Measurements from ENCODE around the gene NKX2-3.

The NKX2-3 gene

DNA sequence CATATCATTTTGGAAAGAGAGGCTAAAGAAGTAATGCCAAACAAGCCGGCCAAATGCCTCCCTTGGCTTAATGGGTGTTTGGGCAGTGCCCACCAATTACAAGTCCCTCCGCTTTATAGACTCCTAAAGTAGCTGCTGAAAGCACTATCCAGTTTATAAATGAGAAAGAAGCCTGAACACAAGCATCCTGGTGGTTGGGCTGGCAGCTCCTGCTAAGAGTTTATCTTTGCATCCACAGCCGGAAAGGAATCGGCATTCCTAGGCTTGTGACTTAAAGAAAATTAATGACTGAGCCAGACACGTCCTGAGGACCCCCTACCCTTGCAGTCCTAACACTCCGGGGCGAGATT is 13.1 kb upstream of the NKX2-3 start:
- H3K79me2 ChIP-seq (ENCODE audit: control insufficient read depth, insufficient read depth, low read length, poor library complexity), result no peaks in the 10 kb centered on the region
- H2BK5ac ChIP-seq (ENCODE audit: low read depth, low read length, poor library complexity), result no peak overlapping the region
- no peak overlapping the region for H2BK12ac ChIP-seq (ENCODE audit: low read length)
- no peak overlapping the region for H4K12ac ChIP-seq (ENCODE audit: low read depth, low read length)
- H3K18ac ChIP-seq (ENCODE audit: low read length), result no peak overlapping the region
- WGBS (ENCODE audit: extremely low coverage, insufficient coverage, insufficient read length), result no CpG with 5 or more reads among the region's 7 CpGs
- H3K23ac ChIP-seq (ENCODE audit: low read length), result no peak overlapping the region
- no peak overlapping the region for H3K9ac ChIP-seq (ENCODE audit: low read length)
- no peak overlapping the region for H3K4ac ChIP-seq (ENCODE audit: low read depth, low read length)
- no peaks in the 10 kb centered on the region for H3K36me3 ChIP-seq (ENCODE audit: control insufficient read depth in 1 of 2, insufficient read depth in 2 of 2, low read length in 2 of 2)
- H3K79me1 ChIP-seq (ENCODE audit: low read length), result peaks cover 18% of the 10 kb centered on the region
- no peak overlapping the region for H2AK5ac ChIP-seq (ENCODE audit: low read length)
- no peak overlapping the region for H3K14ac ChIP-seq (ENCODE audit: low read length)
- H2BK120ac ChIP-seq (ENCODE audit: insufficient read depth, low read length, poor library complexity), result no peak overlapping the region
- H3K4me3 ChIP-seq (ENCODE audit: low read depth, low read length), result no peak overlapping the region
- peak overlapping the region; percentile 33 for H4K8ac ChIP-seq (ENCODE audit: low read depth, low read length)
- DNase-seq, result no peak
- H3K4me1 ChIP-seq (ENCODE audit: control insufficient read depth in 1 of 2, insufficient read depth in 2 of 2, low read length in 2 of 2), result peaks cover 33 to 41% of the 10 kb centered on the region in 2 experiments
- H3K27me3 ChIP-seq (ENCODE audit: insufficient read depth, low read length), result peaks cover 28% of the 10 kb centered on the region
- H3K27ac ChIP-seq (ENCODE audit: low read depth, low read length), result no peak overlapping the region
- H4K91ac ChIP-seq (ENCODE audit: low read depth, low read length), result no peak overlapping the region
- no peak overlapping the region for H2AFZ ChIP-seq (ENCODE audit: insufficient read depth, low read length, poor library complexity)
- peak overlapping the region; percentile 74 for H3K4me2 ChIP-seq (ENCODE audit: low read length)
- H3K9me3 ChIP-seq (ENCODE audit: insufficient read depth, low read depth, low read length), result peaks cover under 1% of the 10 kb centered on the region

DNA sequence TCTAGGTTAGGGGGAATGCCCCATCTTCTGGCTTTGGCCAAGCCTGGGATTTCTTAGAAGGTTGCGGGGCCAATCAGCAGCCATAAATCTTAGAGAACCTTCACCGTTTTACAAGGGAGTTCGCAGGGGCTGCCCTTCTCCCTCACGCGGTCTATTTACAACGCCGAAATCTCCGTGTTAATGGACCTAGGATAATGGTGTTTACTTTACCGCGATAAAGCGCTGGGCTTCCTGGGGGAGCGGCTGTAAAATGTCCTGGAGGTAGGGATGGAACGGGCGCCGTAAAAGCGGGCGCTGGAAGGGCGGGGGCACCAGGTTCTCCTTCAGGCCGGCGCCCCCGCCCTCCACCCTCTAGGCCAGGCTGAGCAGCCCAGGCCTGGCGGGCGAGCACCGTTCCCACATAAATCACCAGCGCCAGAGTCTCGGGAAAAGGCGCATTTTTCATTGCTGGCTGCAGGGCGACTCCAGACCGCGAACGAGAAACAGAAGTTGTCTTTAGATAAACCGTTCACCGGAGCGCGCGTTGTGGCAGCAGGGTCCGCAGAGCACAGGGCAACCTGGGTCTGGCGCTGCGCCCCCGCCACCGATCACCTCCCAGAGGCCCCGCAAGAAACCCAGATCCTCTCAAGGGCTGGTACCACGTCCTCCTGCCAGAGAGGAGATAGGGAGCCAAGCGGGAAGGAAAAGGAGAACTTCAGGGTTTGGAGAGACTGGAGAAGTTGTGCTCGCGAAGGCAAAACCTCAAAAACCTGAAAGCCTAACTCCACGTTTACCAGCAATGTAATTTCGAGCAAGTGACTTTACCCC is 12.5 kb upstream of the NKX2-3 start:
- Histone ChIP-seq H3K4ac (ENCODE audit: low read depth, low read length) (no peak overlapping the region), H2BK12ac (ENCODE audit: low read length) (peak overlapping the region; percentile 33), H4K91ac (ENCODE audit: low read depth, low read length) (peak overlapping the region; percentile 55), H2BK120ac (ENCODE audit: insufficient read depth, low read length, poor library complexity) (peak overlapping the region; percentile 25), H3K9me3 (ENCODE audit: insufficient read depth, low read depth, low read length) (no peaks in the 10 kb centered on the region), H2BK5ac (ENCODE audit: low read depth, low read length, poor library complexity) (no peak overlapping the region), H3K79me1 (ENCODE audit: low read length) (peaks cover 19% of the 10 kb centered on the region), H3K23ac (ENCODE audit: low read length) (no peak overlapping the region), H3K14ac (ENCODE audit: low read length) (peak overlapping the region; percentile 44), H3K27me3 (ENCODE audit: insufficient read depth, low read length) (peaks cover 25% of the 10 kb centered on the region), H3K36me3 (ENCODE audit: control insufficient read depth in 1 of 2, insufficient read depth in 2 of 2, low read length in 2 of 2) (no peaks in the 10 kb centered on the region), H2AFZ (ENCODE audit: insufficient read depth, low read length, poor library complexity) (no peak overlapping the region), H3K27ac (ENCODE audit: low read depth, low read length) (no peak overlapping the region), H3K18ac (ENCODE audit: low read length) (peak overlapping the region; percentile 61), H2AK5ac (ENCODE audit: low read length) (no peak overlapping the region), H3K9ac (ENCODE audit: low read length) (peak overlapping the region; percentile 18), H3K4me1 (ENCODE audit: control insufficient read depth in 1 of 2, insufficient read depth in 2 of 2, low read length in 2 of 2) (peaks cover 37 to 45% of the 10 kb centered on the region in 2 experiments), H3K79me2 (ENCODE audit: control insufficient read depth, insufficient read depth, low read length, poor library complexity) (no peaks in the 10 kb centered on the region), H4K8ac (ENCODE audit: low read depth, low read length) (peak overlapping the region; percentile 50), H4K12ac (ENCODE audit: low read depth, low read length) (no peak overlapping the region), H3K4me3 (ENCODE audit: low read depth, low read length) (peak overlapping the region; percentile 53), H3K4me2 (ENCODE audit: low read length) (peak overlapping the region; percentile 74)
- WGBS (ENCODE audit: extremely low coverage, insufficient coverage, insufficient read length), result no CpG with 5 or more reads among the region's 48 CpGs
- no peak for DNase-seq

DNA sequence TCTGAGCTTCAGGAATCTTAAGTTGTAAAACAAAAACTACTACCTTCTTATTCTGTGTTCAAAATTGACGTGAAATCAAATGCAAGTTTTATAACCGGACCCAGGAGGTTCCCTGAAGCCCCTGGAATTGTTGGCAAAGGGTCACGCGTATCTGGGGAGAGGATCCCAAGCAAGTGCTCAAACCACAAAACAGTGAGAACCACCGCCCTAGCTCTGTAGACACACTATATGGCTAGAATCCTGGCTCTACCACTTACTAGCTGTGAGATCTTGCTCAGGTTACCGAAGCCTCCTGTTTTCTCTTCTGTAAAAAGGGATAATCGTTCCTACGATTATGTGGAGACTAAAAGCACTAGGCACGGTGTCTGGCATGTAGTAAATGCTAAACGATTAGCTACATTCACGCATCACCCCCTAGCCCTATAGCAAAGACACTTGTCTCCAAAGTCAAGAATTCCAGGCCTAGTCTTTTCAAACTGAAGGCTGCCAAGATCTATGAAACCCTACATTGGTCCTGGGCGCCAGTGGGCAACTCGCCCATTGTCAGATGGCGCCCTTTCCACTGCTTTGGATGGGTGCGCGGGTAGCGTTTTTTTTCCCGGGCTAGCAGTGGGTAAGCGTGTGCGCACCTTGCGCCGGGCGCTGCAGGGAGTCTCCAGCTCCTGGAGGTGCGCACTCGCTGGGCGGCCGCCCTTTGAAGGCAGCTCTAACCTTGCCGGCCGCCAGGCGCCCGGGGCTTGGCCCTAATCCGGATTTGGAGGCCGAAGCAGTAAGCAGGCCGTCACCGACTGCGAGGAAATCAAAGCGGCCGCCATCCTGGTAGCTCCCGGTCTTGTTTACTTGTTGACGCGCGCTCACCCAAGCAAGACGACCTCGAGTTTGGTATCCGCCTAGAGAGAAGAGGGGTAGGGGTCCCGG is 11.6 kb upstream of the NKX2-3 start:
- Histone ChIP-seq H2AK5ac (ENCODE audit: low read length) (no peak overlapping the region), H2BK5ac (ENCODE audit: low read depth, low read length, poor library complexity) (no peak overlapping the region), H3K27me3 (ENCODE audit: insufficient read depth, low read length) (peaks cover 24% of the 10 kb centered on the region), H3K4ac (ENCODE audit: low read depth, low read length) (no peak overlapping the region), H2BK12ac (ENCODE audit: low read length) (peak overlapping the region; percentile 6), H2AFZ (ENCODE audit: insufficient read depth, low read length, poor library complexity) (no peak overlapping the region), H4K12ac (ENCODE audit: low read depth, low read length) (no peak overlapping the region), H3K79me1 (ENCODE audit: low read length) (peaks cover 21% of the 10 kb centered on the region), H3K23ac (ENCODE audit: low read length) (no peak overlapping the region), H3K4me2 (ENCODE audit: low read length) (peak overlapping the region; percentile 71), H3K79me2 (ENCODE audit: control insufficient read depth, insufficient read depth, low read length, poor library complexity) (no peaks in the 10 kb centered on the region), H2BK120ac (ENCODE audit: insufficient read depth, low read length, poor library complexity) (peak overlapping the region; percentile 77), H3K9me3 (ENCODE audit: insufficient read depth, low read depth, low read length) (no peaks in the 10 kb centered on the region), H3K18ac (ENCODE audit: low read length) (no peak overlapping the region), H3K27ac (ENCODE audit: low read depth, low read length) (no peak overlapping the region), H3K14ac (ENCODE audit: low read length) (no peak overlapping the region), H3K4me3 (ENCODE audit: low read depth, low read length) (no peak overlapping the region), H4K8ac (ENCODE audit: low read depth, low read length) (no peak overlapping the region), H4K91ac (ENCODE audit: low read depth, low read length) (peak overlapping the region; percentile 10), H3K9ac (ENCODE audit: low read length) (no peak overlapping the region), H3K4me1 (ENCODE audit: control insufficient read depth in 1 of 2, insufficient read depth in 2 of 2, low read length in 2 of 2) (peaks cover 40 to 49% of the 10 kb centered on the region in 2 experiments), H3K36me3 (ENCODE audit: control insufficient read depth in 1 of 2, insufficient read depth in 2 of 2, low read length in 2 of 2) (no peaks in the 10 kb centered on the region)
- peak in 1 of 2 donors; percentile 34 for DNase-seq
- no CpG with 5 or more reads among the region's 46 CpGs for WGBS (ENCODE audit: extremely low coverage, insufficient coverage, insufficient read length)

GRCh38 chr10:99521765-99522469 is 10.8 kb upstream of the NKX2-3 start:
- H2BK5ac ChIP-seq (ENCODE audit: low read depth, low read length, poor library complexity), result peak overlapping the region; percentile 41
- H2AK5ac ChIP-seq (ENCODE audit: low read length), result no peak overlapping the region
- H3K27ac ChIP-seq (ENCODE audit: low read depth, low read length), result no peak overlapping the region
- H3K9me3 ChIP-seq (ENCODE audit: insufficient read depth, low read depth, low read length), result no peaks in the 10 kb centered on the region
- no peak overlapping the region for H3K9ac ChIP-seq (ENCODE audit: low read length)
- H3K79me1 ChIP-seq (ENCODE audit: low read length), result peaks cover 22% of the 10 kb centered on the region
- H3K79me2 ChIP-seq (ENCODE audit: control insufficient read depth, insufficient read depth, low read length, poor library complexity), result no peaks in the 10 kb centered on the region
- peaks cover 47 to 56% of the 10 kb centered on the region in 2 experiments for H3K4me1 ChIP-seq (ENCODE audit: control insufficient read depth in 1 of 2, insufficient read depth in 2 of 2, low read length in 2 of 2)
- H2BK120ac ChIP-seq (ENCODE audit: insufficient read depth, low read length, poor library complexity), result peak overlapping the region; percentile 77
- H3K4me2 ChIP-seq (ENCODE audit: low read length), result peak overlapping the region; percentile 71
- peak overlapping the region; percentile 10 for H2AFZ ChIP-seq (ENCODE audit: insufficient read depth, low read length, poor library complexity)
- WGBS (ENCODE audit: extremely low coverage, insufficient coverage, insufficient read length), result no CpG with 5 or more reads among the region's 51 CpGs
- peak overlapping the region; percentile 28 for H3K14ac ChIP-seq (ENCODE audit: low read length)
- no peak overlapping the region for H3K4me3 ChIP-seq (ENCODE audit: low read depth, low read length)
- H3K36me3 ChIP-seq (ENCODE audit: control insufficient read depth in 1 of 2, insufficient read depth in 2 of 2, low read length in 2 of 2), result no peaks in the 10 kb centered on the region
- peak overlapping the region; percentile 15 for H3K4ac ChIP-seq (ENCODE audit: low read depth, low read length)
- no peak overlapping the region for H4K12ac ChIP-seq (ENCODE audit: low read depth, low read length)
- peaks cover 23% of the 10 kb centered on the region for H3K27me3 ChIP-seq (ENCODE audit: insufficient read depth, low read length)
- no peak overlapping the region for H3K18ac ChIP-seq (ENCODE audit: low read length)
- peak overlapping the region; percentile 14 for H4K8ac ChIP-seq (ENCODE audit: low read depth, low read length)
- H3K23ac ChIP-seq (ENCODE audit: low read length), result no peak overlapping the region
- DNase-seq, result no peak
- H4K91ac ChIP-seq (ENCODE audit: low read depth, low read length), result peak overlapping the region; percentile 55
- H2BK12ac ChIP-seq (ENCODE audit: low read length), result peak overlapping the region; percentile 79

Measured in trophoblast cell (in vitro differentiated cells and primary cell).